ENCODE data around the gene OR11H6. TPM values are rescaled to one million over a fixed set of nuclear protein-coding genes. Genes with fewer than 3 reads are reported as not detected.
"Not testable (repeated sequence)": the region's sequence is repeated elsewhere in the genome, so short reads cannot be mapped to it uniquely, and the experiment has no call there.

The OR11H6 gene
- total and polyA plus RNA-seq, 2 donors (not counting 3 experiments of a cell fraction or from before 2014, with no cell fraction given) = not detected

- Histone ChIP-seq H2AFZ (ENCODE audit: low read depth, low read length) (no peak overlapping the region), H3K4me2 (ENCODE audit: insufficient read depth, low read length) (no peak overlapping the region), H3K27me3 (ENCODE audit: control insufficient read depth in 2 of 2, insufficient read depth in 2 of 2, low read length in 2 of 2) (no peaks in the 10 kb centered on the region), H3K79me2 (ENCODE audit: control insufficient read depth, insufficient read depth, low read length) (no peaks in the 10 kb centered on the region), H3K9me3 (replicated peaks; ENCODE audit: control insufficient read depth, insufficient read depth, low read length) (peaks cover 1% of the 10 kb centered on the region), H4K20me1 (replicated peaks; ENCODE audit: control insufficient read depth, extremely low read depth, insufficient read depth, low read length) (no peaks in the 10 kb centered on the region), H3K27ac (ENCODE audit: insufficient read depth, low read depth, low read length) (no peak overlapping the region), H3K4me3 (replicated peaks in 1 of 3; ENCODE audit: insufficient read depth in 1 of 3, low read depth in 1 of 3, low read length in 3 of 3) (no peak overlapping the region), H3K9ac (replicated peaks; ENCODE audit: extremely low read depth, insufficient read depth, low read length) (no peak overlapping the region), H3K4me1 (ENCODE audit: control insufficient read depth, extremely low read depth, insufficient read depth, low read length) (no peaks in the 10 kb centered on the region), H3K9me1 (replicated peaks; ENCODE audit: control insufficient read depth, extremely low read depth, insufficient read depth, low read length) (no peaks in the 10 kb centered on the region), H3K36me3 (ENCODE audit: control insufficient read depth in 2 of 2, extremely low read depth in 1 of 2, insufficient read depth in 2 of 2, low read length in 2 of 2) (no peaks in the 10 kb centered on the region)
- dilution Hi-C loops (cut with MboI; ENCODE audit: extremely low pct_ligation_motif_present, low sequenced_read_pairs) = no loop called here
- FAIRE-seq (no peak), DNase-seq (ENCODE audit: low read depth, low spot score) (no peak)
- BruUV-seq (replicated peaks) = no TSS peak
- POLR2A ChIA-PET = no interaction called here
- CTCF ChIA-PET = no interaction called here
- no peak for TF ChIP-seq POLR2AphosphoS5 (IDR thresholded peaks at IDR 0.05; ENCODE audit: insufficient read depth, low read depth, low read length)
- no peak for TF ChIP-seq JUN (IDR thresholded peaks at IDR 0.05; ENCODE audit: borderline replicate concordance, insufficient read depth, insufficient read length, low read depth)
- intact Hi-C loops (cut with micrococcal nuclease) = no loop called here
Measured at GRCh38 chr14:20194101-20194500, 29.4 kb upstream of the OR11H6 start.

- H3K27me3 ChIP-seq (ENCODE audit: control insufficient read depth in 2 of 2, insufficient read depth in 2 of 2, low read length in 2 of 2); H3K4me2 ChIP-seq (ENCODE audit: insufficient read depth, low read length); H3K9ac ChIP-seq (replicated peaks; ENCODE audit: extremely low read depth, insufficient read depth, low read length); H3K4me3 ChIP-seq (replicated peaks in 1 of 3; ENCODE audit: insufficient read depth in 1 of 3, low read depth in 1 of 3, low read length in 3 of 3); H3K36me3 ChIP-seq (ENCODE audit: control insufficient read depth in 2 of 2, extremely low read depth in 1 of 2, insufficient read depth in 2 of 2, low read length in 2 of 2); H2AFZ ChIP-seq (ENCODE audit: low read depth, low read length); DNase-seq (ENCODE audit: low read depth, low spot score); CTCF ChIA-PET; H3K9me3 ChIP-seq (replicated peaks; ENCODE audit: control insufficient read depth, insufficient read depth, low read length); POLR2A ChIA-PET; H4K20me1 ChIP-seq (replicated peaks; ENCODE audit: control insufficient read depth, extremely low read depth, insufficient read depth, low read length); H3K79me2 ChIP-seq (ENCODE audit: control insufficient read depth, insufficient read depth, low read length); FAIRE-seq; intact Hi-C loops (cut with micrococcal nuclease); H3K9me1 ChIP-seq (replicated peaks; ENCODE audit: control insufficient read depth, extremely low read depth, insufficient read depth, low read length); H3K27ac ChIP-seq (ENCODE audit: insufficient read depth, low read depth, low read length); H3K4me1 ChIP-seq (ENCODE audit: control insufficient read depth, extremely low read depth, insufficient read depth, low read length); dilution Hi-C loops (cut with MboI; ENCODE audit: extremely low pct_ligation_motif_present, low sequenced_read_pairs); BruUV-seq (replicated peaks): not testable (repeated sequence)
Measured at GRCh38 chr14:20195170-20195569, 28.3 kb upstream of the OR11H6 start.
